NCI-H146 (cell line): Measurements from ENCODE around the gene RBMS3.
"Not testable (repeated sequence)": the region's sequence is repeated elsewhere in the genome, so short reads cannot be mapped to it uniquely, and the experiment has no call there.

Experiments
- DNase-seq: peaks from one replicate; lab custom pipeline; 2025; lab: John Stamatoyannopoulos, UW

The RBMS3 gene

DNA sequence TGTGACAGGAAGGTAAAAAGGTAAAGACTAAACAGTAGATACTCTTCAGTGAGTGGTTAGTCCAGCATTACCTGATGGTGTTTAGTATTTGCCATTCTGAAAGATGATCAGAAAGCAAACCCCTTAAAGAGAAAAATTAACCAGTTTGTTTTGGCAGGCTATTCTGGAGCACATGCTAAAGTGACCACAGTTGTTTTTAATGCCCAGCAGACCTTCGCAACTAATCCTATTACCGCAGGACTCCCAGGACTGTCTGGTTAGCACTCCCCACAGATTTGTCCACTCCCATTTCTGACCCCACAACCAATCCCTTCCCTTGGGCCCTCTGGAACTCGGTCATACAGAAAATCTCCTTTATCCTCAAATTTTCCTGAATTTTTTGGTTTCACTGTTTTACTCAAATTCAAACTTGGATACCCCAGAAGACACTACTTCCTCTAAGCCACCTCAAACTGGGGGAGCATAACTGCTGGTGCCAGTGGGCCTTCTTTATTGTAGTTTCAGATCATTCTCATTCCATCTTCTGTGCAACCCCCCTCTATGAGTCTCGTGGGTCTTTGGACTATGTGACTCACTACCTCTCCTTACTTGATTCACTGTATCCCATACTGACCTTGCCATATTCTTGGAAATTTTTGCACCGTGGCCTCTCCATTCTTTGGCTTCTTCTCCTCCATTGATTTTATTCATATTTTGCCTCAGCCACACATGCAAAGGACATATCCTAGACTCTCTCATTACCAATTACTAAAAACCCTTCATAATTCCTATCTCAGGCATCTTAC is 104.4 kb downstream of the RBMS3 start:
- no peak for DNase-seq

- DNase-seq, result no peak
Measured at GRCh38 chr3:29389362-29389761, 108.5 kb downstream of the RBMS3 start.

- no peak for DNase-seq
Measured at GRCh38 chr3:29392625-29393388, 111.9 kb downstream of the RBMS3 start.

DNA sequence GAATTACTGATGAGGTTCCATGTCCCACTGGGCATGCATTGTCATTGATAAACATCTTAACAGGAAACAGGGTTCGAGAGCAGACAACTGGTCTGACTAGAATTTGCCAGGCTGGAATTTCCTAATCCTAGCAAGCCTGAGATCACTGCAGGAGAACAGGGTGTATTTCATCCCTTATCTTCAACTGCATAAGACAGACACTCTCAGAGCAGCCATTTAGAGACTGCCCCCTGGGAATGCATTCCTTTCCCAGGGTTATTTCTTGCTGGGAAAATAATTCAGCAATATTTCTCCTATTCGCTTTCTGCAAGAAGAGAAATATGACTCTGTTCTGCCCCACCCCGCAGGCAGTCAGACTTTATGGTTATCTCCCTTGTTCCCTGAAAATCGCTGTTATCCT is 113.1 kb downstream of the RBMS3 start:
- not testable (repeated sequence) for DNase-seq

DNA sequence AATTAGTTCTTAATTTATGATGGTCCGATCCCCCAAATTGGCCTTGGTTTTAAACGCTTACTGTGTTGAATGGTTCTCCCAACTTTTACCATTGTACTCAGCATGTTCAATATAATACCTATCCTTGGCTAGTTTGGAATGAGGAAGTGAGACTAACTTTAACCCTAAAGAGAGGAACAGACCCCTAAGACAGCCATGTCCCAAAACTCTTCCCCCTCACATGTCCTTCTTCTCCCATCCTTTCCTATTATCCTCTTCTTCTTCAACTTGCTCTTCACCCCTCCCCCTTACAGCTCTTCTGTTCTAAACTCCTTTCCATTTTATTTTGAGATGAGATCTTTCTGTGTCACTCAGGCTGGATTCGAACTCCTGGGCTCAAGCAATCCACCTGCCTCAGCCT is 116.5 kb downstream of the RBMS3 start:
- no peak for DNase-seq

- DNase-seq, result no peak
Measured at GRCh38 chr3:29398787-29399186, 117.9 kb downstream of the RBMS3 start.

- no peak for DNase-seq
Measured at GRCh38 chr3:29406291-29406832, 125.5 kb downstream of the RBMS3 start.

- DNase-seq, result no peak
Measured at GRCh38 chr3:29408676-29409075, 127.8 kb downstream of the RBMS3 start.

DNA sequence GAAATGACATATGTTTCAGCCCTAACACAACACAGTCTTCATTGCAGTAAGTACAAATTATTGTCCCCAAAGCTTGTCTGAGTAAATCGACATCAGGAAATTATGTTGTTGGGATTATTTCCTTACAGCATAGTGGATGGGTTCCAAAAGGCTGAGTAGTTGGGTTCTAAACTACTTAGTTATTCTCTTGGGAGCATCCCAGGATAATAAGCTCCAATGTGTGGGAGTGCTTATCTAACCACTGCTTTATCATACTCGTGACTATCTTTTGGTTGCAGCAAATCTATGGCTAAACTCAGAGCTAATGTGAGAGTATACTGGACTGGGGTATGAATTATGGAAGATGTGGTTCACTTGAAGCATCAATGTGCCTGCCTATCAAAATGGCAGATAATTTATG is 128.5 kb downstream of the RBMS3 start:
- no peak for DNase-seq

DNA sequence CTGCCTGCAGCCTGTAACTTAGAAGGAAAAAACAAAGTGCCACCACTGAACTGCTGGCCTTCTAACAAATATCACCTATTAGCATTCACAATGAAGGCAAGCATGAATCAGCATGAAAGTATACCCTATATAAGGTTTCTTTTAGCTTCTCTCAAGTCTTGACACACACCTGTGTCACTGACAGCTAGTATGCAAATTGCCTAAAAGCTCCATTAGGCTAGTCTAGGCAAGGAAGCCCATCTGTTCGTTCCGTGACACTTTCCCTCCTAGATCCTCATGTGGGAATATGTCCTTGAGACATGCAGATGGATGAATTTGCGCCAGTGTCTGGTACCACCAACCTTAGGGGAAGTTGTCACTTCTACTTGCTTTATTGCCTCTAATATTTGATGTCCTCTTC is 129.3 kb downstream of the RBMS3 start:
- no peak for DNase-seq

DNA sequence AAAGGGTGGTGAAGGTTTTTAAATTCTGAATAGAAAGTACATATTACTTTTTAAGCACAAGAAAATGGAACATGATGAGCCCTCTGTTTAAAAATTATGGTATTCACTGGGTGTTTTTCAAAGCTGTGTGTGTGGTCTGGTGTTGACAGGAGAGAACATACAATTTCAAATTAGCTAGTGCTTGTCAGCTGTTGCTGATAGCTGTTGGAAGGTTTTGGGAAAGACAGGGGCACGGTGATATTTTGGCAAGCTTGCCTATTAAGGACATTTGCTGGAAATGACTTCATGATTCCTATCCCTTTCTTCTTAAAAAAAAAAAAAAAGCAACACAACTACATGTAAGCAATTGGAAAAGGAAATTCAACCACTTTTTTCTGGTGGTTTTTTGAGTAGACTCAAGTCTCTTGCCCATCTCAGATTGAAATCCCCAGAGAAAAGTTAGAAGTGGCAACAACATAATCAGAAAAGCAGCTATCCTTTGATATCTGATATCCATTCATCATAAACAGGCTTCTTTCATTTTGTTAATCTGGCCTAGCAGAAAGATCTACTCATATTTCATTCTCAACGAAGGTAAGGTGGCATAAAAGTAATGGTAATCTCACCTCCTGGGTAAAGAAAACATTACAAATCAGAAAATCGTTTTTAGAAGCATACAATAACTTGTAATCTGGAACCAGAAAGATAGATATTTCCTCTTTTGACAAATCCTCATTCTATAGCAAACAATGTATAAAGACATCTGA is 130.0 kb downstream of the RBMS3 start:
- no peak for DNase-seq

DNA sequence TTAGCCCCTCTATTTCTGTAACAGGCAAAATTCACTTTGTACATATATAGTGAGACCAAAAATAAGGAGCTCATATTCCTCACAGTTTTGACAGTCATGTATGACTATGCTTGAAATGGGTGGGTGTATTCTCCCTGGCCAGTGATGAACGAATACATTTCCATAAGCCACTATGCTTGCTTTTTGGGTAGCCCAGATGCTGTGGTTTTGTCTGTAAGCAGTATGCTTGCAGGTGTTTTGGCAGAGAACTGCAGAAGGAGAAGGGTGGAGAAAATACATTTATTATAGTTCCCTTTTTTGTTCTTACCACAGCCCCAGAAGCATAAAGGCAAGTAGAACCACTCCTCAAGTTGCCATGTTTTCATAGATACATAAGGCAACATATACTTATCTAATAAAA is 131.2 kb downstream of the RBMS3 start:
- no peak for DNase-seq

DNA sequence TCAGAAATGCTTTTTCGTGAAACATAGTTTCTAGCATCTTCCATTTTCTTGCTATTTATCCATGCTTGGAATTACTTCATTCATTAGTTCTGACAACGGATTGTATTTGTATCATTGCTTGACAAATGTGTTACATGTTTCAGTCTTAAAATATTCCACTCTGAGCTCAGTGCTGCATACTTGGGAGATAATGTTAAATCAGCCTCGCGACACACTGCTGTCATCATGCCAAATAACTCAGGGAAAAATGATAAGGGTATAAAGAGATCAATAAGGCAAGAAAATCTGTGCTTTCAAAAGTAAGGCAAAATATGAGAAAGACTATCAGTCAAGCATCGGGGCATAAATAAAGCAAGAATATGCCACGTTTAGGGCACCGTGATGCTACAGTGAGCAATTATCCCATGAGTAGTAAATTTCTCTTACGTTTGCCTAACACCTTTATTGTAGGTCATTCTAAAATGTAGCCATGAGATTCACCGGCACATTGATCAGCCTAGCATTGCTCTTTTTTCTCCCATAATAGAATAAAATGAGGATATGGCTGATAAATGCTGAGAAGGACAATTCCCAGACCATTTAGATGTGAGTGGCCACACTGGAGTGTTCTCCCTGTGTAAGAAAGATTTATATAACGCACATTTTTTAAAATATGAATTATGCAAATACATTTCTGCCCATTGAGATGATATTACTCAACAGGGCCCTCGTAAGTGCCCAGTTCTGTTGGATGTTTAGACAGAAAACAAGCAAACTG is 133.8 kb downstream of the RBMS3 start:
- DNase-seq, result no peak

DNA sequence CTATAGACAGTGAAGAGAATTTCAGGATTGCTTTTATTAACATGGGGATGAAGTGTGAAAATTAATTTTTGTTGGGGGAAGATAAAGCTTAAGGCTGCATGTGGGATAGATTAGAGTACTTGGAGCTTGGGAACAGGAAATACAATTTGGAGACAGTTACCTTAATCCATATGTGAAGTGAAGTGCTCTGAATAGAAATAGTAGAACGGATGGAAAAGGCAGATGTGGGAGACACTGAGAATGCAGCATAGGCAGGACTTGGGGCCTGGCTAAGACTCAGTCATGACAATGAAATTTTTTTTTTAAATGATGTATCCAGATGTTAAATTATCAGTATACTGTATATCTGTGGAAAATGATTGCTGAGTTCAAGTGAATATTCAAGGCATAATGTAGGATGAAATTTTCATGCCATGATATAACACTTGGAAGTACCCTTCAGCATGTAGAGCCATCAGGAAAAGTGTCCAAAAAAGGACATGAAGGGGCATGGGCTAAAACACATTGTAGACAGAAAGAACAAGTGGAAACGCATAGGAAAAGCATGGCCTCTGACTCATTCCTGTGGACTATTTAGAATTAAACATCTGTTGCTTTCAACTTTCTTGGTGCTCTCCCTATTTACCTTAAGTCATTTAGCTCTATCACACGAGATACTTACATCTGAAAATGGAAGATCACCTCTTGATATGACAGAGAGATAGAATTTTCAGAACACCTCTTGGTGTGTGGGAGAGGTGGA is 134.8 kb downstream of the RBMS3 start:
- DNase-seq, result no peak

- no peak for DNase-seq
Measured at GRCh38 chr3:29416514-29416913, 135.6 kb downstream of the RBMS3 start.

GRCh38 chr3:29420106-29420505 is 139.2 kb downstream of the RBMS3 start:
- no peak for DNase-seq

DNA sequence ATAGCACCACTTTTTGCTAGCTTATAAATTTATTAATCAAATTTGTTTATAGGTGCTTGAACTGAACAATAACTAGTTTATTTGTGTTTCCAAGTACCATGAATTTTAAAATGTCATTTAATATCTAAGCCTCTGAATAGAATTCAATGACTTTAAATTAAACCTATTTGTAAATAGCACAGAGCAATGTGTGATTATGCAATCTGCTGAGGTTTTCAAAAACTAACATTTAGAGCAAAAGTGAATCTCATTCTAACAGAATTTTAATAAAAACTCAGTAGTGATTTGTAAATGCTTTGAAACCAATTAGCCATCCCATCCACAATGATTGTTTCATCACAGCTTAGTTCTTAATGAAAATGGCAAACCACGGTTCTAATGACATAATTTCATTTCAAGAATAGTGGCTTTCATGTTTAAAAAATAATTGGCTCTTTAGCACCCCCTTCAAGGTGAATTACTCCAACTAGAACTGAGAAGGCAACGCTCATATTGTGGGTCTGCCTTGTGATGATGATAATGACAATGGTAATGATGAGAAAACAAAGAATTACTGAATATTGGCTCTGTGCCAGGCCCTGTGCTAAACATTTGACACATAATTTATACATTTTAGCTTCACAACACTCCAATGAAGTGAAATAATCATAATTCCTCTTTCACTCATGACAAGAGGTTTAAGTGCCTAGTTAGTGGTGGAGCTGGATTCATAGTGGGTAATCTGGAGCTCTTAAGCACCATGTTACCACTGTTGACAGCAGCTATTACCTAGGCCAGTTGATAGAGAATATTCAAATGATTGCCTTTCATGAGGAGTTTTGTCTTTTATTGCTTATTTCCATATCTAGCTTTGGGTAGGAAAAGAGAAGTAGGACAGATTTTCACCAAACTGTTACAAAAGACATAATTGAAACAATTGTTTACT is 145.7 kb downstream of the RBMS3 start:
- no peak for DNase-seq

DNA sequence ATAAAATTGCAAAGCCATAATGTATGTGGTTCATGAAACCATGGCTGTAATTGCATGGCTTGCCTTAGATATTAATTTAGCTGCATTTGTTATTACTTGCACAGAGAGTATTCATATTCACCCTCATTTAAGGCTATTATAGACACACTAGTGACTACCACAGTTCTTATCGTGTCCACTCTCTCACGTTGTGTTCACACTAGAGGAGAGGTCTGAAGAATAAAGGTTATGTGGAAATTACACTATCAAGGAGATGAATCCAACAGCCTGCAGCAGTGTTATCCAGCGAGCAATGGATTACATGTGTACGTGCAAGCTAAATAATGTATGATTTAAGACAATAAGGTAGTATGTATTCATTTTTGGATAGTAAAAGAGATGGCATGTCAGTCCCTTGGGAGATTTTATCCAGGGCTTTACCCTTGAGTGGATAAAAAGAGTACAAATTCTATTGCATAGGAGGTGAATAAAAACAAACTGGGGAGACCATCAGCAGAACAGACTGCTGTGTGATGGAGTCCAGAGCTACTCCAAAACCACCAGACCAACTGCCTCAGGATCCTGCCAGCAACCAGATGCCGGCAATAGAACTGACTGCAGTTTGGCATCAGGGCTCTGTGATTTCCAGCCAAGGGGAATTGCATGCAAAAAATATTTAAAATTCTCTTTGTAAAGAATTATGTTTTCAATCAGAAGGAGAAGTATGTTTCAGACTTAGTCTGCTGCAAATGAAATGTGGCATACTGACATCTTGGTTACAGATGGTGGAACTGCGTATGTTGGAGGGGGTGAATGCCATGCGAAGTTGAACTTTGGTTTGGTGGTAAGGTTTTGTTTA is 146.6 kb downstream of the RBMS3 start:
- DNase-seq, result no peak

DNA sequence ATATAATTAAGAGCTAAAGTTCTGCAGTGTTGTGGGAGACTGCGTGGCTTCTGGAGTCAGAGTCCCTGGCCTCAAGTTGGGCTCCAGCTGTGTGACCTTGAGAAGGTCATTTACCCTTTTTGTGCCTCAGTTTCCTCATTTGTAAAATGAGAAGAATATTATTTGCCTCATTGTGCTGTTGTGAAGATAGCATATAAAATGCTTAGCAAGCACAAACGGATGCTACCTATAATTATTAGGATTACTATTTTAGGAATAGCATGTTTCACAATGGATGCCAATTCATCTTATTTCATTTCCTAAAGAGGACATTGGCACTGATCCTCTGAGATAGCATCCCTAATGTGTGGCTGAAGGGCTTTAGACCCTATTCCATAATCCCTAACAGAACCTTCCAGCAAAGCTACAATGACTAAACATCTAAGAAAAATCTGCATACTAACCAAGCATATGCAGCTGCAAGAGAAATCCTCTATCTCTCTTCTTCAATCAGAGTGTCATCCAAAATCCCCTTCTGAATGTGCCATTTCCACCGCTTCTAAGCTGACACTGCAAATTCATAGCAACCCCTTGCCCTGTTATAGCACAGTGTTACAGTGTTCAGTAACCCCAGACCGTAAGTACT is 148.3 kb downstream of the RBMS3 start:
- DNase-seq, result no peak
